ENCODE measurements around the gene GRB2.
A peak's percentile ranks its signal among the peaks of the same experiment; 100 is the strongest.
"Not testable (repeated sequence)": the region's sequence is repeated elsewhere in the genome, so short reads cannot be mapped to it uniquely, and the experiment has no call there.

Gene GRB2

DNA sequence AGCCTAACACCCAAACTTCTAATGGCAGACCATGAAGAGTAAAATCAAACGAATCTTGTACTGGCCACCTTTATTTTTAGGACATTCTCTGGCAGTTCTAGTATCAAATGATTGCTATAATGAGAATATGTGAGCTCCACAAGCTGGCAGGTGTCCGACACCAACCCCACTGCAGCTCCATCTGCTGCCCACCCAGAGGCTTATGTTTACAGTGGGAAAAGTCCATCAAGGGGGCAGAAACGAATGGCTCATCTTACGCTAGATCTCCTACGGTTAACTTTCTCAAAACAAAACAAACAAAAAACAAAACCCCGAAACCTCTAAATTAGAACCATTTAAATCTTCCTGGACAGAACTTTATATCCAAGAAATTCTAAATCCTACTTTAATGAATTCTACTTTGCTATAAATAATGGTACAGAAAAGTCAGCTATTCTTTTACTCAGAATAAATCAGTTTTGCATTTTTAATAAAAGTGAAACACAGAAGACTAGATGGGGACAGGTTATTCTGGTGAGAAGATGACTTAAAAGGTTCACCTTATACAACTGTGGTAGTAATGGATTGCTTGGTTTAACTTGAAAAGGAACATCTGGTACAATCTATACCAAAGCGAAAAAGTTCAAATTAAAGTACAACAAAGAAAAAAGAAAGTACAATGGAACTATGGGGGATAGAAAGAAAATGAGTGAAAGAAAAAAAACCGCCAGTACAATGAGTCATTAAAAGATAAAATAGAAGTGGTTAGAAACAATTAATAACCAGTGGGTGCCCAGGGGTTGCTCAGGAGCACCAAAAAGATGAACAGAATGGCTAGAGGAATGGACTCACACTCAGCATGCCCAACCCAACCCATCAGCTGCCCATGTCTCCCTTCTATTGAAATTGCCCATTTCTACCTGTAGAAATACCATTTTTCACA, 40.2 kb downstream of the GRB2 start:
- DNase-seq = no peak
- TF ChIP-seq GATA1 (IDR thresholded peaks at IDR 0.05; ENCODE audit: low read depth, low read length) (no peak), POLR2A (IDR thresholded peaks at IDR 0.05; ENCODE audit: low read length) (no peak)

DNA sequence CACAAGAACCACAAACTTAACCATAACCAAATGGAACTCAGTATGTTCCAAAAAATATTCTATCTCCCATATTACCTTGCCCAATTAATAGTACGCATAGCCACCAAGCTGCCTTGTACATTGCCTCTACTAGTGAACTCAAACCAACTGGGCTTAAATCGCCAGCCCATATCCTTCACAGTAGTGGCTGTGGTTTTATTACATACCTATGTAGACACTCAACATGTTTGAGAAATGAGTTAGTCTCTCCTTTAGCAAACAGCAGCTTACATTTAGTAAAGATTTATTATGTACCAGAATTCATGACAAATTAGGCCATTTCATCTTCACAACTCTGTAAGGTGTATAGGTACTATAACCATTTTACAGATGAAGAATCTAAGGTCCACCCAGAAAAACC, 41.4 kb downstream of the GRB2 start:
- TF ChIP-seq GATA1 (IDR thresholded peaks at IDR 0.05; ENCODE audit: low read depth, low read length) (no peak), POLR2A (IDR thresholded peaks at IDR 0.05; ENCODE audit: low read length) (no peak)
- no peak for DNase-seq

DNA sequence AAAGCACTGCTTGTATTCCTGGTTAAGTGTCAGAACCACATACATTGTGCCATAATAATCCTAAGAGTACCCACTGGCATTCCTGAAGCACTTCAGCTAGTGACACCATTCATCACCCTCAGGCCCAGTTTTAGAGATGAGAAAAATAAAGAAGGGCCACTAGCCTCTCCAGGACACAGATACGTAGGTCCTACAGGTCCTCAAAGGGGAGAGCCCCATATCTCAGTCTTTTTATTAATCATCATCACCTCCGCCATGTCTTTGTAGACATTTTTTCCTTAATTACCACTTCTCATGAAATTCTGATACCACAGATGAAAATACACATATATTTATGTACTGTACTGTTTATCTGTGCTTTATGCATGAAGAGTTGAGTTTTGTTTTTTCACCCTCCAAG, 43.5 kb downstream of the GRB2 start:
- no peak for TF ChIP-seq GATA1 (IDR thresholded peaks at IDR 0.05; ENCODE audit: low read depth, low read length)
- TF ChIP-seq POLR2A (IDR thresholded peaks at IDR 0.05; ENCODE audit: low read length) = no peak
- DNase-seq = no peak

DNA sequence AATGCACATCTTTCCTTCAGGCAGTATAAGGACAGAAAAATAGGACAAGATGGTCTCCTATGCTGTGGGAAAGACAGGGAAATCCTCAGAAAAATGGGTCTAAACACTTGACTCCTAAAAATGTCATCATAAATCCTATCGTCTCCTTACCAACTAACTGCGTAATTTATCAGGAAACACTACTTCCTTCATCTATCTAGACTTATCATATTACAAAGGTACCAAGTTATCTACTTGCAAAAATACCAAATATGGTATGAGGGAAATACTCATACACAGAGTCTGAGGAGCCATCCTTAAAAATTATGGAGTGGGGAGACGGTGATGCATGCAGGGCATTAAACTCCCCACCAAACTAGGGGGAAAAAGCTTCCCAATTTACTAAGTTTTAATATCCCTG, 44.1 kb downstream of the GRB2 start:
- no peak for DNase-seq
- TF ChIP-seq POLR2A (IDR thresholded peaks at IDR 0.05; ENCODE audit: low read length) (no peak), GATA1 (IDR thresholded peaks at IDR 0.05; ENCODE audit: low read depth, low read length) (no peak)

DNA sequence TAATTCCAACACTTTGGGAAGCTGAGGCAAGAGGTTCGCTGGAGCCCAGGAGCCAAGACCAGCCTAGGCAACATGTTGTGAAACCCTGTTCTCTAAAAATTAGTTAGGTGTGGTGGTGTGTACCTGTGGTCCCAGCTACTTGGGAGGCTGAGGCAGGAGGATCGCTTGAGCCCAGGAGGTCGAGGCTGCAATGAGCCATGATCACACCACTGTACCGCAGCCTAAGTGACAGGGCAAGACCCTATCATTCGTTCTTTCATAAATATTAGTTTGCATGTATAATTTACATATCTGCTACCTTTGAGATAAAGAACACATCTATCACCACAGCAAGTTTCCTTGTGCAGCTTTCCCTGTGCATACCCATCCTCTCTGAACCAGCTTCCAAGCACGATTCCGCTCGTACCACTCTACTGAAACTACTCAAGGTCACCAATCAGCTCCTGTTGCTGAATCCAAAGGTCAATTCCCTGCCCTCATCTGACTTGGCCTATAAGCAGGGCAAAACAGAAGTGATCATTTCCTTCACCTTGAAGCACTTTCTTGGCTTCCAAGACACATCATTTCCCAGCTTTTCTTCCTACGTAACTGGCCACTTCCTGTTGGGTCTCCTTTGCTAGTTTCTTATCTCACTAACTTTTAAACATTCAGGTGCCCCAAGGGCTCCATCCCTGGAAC, 49.1 kb downstream of the GRB2 start:
- no peak for DNase-seq
- TF ChIP-seq POLR2A (IDR thresholded peaks at IDR 0.05; ENCODE audit: low read length) = no peak
- TF ChIP-seq GATA1 (IDR thresholded peaks at IDR 0.05; ENCODE audit: low read depth, low read length) = no peak

DNA sequence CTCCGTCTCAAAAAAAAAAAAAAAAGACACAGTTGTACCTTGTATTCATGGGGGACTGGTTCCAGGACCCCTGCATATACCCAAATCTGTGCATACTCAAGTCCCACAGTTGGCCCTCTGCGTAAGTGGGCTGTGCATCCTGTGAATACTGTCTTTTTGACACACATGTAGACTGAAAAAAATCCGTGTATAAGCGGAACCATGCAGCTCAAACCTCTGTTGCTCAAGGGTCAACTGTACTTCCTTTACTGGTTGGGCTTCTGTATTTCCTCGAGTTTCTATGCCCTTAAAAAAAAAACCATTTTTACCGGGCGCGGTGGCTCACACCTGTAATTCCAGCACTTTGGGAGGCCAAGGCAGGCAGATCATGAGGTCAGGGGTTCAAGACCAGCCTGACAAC, 52.3 kb downstream of the GRB2 start:
- no peak for DNase-seq
- TF ChIP-seq POLR2A (IDR thresholded peaks at IDR 0.05; ENCODE audit: low read length) (no peak), GATA1 (IDR thresholded peaks at IDR 0.05; ENCODE audit: low read depth, low read length) (no peak)

DNA sequence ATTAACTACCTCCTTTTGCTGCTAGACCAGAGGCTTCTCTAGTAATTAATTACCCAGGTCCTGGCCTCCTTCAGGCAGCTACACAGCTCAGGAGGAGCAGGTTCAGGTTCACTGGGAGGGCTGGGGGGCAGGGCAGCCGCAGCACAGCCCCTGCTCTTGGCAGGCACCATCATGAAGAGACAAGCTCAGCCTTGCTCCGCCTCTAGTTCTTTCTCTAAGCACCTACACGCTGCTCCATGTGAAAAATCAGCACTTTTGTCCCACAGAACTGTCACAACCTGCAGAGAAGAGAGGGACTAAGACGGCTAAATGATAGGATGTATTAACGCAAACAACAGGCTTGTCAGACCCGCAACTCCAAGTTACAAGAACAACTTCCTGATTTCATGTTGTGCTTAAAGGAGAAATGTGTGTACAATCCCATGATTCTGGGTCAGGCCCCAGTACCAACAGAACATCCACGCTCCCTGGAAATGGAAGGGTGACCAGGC, 53.4 kb downstream of the GRB2 start:
- TF ChIP-seq POLR2A (IDR thresholded peaks at IDR 0.05; ENCODE audit: low read length) = no peak
- TF ChIP-seq GATA1 (IDR thresholded peaks at IDR 0.05; ENCODE audit: low read depth, low read length) = no peak
- DNase-seq = no peak

DNA sequence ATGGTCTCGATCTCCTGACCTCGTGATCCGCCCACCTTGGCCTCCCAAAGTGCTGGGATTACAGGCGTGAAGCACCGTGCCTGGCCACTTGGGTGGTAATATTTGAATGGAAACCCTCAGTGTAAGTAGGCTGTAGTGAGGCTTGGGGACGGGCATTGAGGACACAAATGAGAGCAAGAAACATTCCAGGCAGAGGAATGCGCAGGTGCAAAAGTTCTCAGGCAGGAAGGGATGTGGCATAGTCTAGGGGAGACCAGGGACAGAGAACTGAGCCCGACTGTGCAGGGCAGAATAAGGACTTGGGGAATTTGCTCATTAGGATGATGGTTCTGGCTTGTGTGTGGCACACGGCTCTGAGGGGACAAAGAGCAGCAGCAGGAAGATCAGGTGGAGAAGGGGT, 54.8 kb downstream of the GRB2 start:
- DNase-seq = no peak

DNA sequence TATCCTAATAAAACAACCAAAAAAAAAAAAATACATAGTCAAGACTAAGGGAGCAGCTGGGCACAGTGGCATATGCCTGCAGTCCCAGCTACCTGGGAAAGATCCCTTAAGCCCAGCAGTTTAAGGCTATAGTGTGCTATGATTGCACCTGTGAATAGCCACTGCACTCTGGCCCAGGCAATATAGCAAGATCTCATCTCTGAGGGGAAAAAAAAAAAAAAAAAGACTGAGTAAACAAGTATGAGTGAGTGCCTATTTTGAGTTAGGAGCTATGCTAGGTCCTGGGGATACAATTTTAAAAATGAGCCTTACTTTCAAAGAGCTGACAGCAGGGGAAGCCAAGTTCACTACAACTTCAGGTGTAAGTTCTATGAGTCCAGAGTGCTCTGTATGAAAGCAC, 55.4 kb downstream of the GRB2 start:
- no peak for DNase-seq
- TF ChIP-seq POLR2A (IDR thresholded peaks at IDR 0.05; ENCODE audit: low read length) = no peak
- TF ChIP-seq GATA1 (IDR thresholded peaks at IDR 0.05; ENCODE audit: low read depth, low read length) = no peak

More for the DNA sequence above, 54.8 kb downstream of the GRB2 start:
- TF ChIP-seq POLR2A (IDR thresholded peaks at IDR 0.05; ENCODE audit: low read length) = no peak
- TF ChIP-seq GATA1 (IDR thresholded peaks at IDR 0.05; ENCODE audit: low read depth, low read length) = no peak

DNA sequence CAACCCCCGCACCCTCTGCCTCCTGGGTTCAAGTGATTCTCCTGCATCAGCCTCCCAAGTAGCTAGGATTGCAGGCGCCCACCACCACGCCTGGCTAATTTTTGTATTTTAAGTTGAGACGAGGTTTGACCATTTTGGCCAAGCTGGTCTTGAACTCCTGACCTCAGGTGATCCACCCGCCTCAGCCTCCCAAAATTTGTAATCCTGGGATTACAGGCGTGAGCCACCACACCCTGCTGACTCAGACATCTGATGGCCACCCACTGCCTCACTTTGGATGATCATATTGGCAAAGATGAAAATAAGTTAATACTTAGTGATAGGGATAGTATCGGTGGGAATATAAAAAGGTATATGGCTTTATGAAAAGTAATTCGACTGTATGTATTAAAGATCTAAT, 55.9 kb downstream of the GRB2 start:
- DNase-seq = no peak
- TF ChIP-seq POLR2A (IDR thresholded peaks at IDR 0.05; ENCODE audit: low read length) (no peak), GATA1 (IDR thresholded peaks at IDR 0.05; ENCODE audit: low read depth, low read length) (no peak)

DNA sequence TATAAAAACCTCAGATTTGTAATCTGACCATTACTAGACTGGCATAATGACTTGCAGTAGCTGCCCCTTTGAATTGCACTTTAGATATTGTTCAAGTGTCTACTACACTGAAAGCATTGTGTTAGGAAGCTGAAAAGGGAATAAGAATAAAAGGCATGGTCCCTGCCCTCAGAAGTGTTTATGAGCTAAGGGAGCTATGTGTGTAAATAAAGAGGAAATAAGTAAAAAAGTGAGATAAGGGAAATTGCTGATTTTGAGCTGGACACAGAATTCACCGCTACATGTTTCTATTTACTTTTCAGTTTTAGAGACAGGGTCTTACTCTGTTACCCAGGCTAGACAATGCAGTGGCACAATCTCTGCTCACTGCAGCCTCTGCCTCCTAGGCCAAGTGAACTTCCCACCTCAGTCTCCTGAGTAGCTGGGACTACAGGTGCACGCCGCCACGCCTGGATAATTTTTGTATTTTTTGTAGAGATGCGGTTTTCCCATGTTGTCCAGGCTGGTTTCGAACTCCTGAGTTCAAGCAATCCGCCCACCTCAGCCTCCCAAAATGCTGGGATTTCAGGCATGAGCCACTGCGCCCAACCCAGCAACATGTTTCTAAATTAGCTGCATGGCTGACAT, 57.0 kb downstream of the GRB2 start:
- TF ChIP-seq POLR2A (IDR thresholded peaks at IDR 0.05; ENCODE audit: low read length) (no peak), GATA1 (IDR thresholded peaks at IDR 0.05; ENCODE audit: low read depth, low read length) (no peak)

DNA sequence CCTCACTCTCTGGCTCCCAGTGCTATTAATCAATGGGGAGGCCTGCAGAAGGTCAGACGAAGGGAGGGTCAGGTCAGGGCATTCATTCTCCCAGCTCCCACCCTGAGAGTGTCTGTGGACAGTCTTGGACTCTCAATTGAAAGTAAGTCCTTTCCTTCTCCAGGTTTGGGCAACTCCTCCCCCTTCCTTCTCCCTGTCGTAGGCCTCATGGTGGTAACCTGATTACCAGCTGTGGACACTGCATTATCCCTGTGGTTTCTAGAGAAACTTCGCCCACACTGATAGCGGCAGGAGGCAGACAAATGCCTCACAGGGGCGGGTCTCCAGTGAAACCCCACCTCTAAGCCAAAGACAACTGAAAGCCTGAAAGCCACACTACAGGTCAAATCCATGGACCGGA, 58.6 kb downstream of the GRB2 start:
- peak; percentile 81 to 91 for DNase-seq
- TF ChIP-seq GATA1 (IDR thresholded peaks at IDR 0.05; ENCODE audit: low read depth, low read length) (peak; percentile 34), POLR2A (IDR thresholded peaks at IDR 0.05; ENCODE audit: low read length) (no peak)

More for the DNA sequence above, 57.0 kb downstream of the GRB2 start:
- DNase-seq = no peak

DNA sequence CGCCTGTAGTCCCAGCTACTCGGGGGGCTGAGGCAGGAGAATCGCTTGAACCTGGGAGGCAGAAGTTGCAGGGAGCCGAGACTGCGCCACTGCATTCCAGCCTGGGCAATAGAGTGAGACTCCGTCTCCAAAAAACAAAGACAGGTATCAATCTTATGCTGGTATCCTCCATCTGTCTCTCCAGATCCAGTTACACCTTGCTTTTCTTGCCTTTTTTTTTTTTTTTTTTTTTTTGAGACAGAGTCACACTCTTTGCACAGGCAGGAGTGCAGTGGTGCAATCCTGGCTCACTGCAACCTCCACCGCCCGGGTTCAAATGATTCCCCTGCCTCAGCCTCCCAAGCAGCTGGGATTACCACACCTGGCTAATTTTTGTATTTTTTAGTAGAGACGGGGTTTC, 59.1 kb downstream of the GRB2 start:
- not testable (repeated sequence) for DNase-seq

DNA sequence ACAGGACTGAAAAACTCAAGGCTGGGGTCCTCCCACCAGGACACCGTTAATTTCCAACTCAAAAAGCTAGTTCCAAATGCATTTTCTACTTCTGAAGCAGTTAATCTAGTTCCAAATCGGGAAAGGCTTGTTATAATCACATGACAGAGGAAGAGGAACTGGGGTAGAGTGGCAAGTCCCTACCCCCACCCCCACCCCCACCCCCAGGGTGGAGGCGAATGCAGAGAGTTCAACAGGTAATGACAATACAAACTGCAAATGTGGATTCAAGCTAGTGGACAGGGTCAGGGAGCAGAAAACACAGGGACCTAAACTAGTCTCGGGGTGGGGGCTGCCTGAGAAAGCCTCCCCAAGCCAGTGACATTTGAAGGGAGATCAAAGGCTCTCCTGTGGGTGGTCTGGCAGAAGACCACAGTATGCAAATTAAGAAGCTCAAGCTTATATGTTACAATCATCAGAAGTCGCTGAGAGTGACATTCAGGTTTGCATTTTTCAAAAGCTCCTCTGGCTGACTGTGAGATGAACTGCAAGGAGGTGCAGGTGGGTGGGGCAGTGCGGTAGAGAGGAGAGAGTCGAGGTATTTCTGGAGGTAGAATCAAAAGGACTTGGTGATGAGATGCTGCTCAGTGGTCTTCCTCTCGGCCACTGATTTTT, 59.8 kb downstream of the GRB2 start:
- DNase-seq = peak in 1 of 2 experiments; percentile 16

More for the DNA sequence above, 59.8 kb downstream of the GRB2 start:
- no peak for TF ChIP-seq GATA1 (IDR thresholded peaks at IDR 0.05; ENCODE audit: low read depth, low read length)

Measured in erythroblast (primary cell).